ENCODE data around the gene ATF7.

DNA sequence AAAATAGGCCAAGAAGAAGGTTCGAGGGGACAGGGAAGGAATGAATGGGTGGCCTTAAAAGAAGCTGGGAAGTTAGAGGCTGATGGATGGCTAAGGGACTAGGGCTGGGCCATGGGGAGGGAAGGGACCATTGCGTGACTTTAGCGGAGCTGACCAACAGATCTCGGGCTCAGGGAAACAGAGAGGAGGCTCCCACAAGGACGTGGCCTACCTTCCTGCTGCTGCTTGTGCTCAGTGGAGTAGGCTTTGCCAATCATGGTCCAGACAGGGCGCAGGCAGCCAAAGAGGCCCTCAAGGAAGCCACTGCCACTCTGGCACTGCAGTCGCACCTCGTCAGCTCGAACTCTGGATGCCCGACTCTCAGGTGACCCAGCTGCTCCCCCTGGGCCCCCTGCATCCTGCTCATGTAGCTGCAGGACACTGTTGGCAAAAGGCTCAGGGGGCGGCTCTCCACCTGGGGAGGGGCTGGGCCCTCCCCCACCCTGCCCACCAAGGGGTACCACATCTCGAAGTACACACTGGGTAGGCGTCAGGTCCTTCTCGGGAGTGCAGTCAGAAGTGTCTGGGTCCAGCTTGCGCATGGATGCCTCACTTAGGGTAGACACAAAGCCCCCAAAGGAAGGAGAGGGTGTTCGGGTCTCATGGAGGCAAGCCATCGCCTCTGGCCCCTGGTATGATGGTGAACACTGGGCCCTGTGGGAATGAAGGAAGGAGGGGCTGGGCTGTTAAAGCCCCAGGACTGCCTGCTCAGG lies 139.3 kb downstream of the ATF7 start:
- TF ChIP-seq CTCF (IDR thresholded peaks at IDR 0.05) (no peak), POLR2A (IDR thresholded peaks at IDR 0.05) (no peak)
